ENCODE results near the gene OR5D14.

Gene OR5D14

GRCh38 chr11:55795256-55795655, at the start of gene OR5D14:
Gene OR5D14 (plus strand): TSS chr11:55795556. CDS start chr11:55795556, 0 bp downstream.
- DNase-seq (ENCODE audit: low read depth in 2 of 2, low spot score in 1 of 2) = no peak

- no peak for DNase-seq (ENCODE audit: low read depth in 2 of 2, low spot score in 1 of 2)
These were observed 22.2 kb upstream of the OR5D14 start, which contains the start of gene OR5D13 for GRCh38 chr11:55773138-55773537. Gene OR5D13 (plus strand): TSS chr11:55773438. CDS start chr11:55773438, 0 bp downstream.

DNA sequence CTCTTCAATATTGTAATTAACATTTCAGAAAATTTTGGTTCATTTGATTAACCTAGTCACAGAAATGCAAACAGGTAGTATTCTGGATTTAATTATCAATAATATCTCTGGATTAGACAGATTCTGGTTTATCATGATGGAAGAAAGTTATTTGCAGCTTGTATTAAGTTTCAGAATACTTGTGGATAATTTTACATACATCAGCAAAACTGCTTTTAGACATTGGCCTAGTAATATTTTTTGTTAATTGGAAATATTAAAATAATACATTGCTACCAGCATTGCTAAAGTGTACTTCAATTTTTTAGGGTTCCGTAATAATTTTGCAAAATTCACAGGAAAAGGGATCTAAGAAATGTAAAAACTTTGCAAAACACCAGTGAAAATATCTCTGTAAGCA, 3.8 kb upstream of the OR5D14 start:
- DNase-seq (ENCODE audit: low read depth in 2 of 2, low spot score in 1 of 2) = no peak

- DNase-seq (ENCODE audit: low read depth in 2 of 2, low spot score in 1 of 2) = no peak
These were observed 2.0 kb upstream of the OR5D14 start for GRCh38 chr11:55793321-55793720.

GRCh38 chr11:55806248-55806647, 10.9 kb downstream of the OR5D14 start:
- DNase-seq (ENCODE audit: low read depth in 2 of 2, low spot score in 1 of 2) = no peak

- no peak for DNase-seq (ENCODE audit: low read depth in 2 of 2, low spot score in 1 of 2)
These were observed 15.7 kb downstream of the OR5D14 start, which contains the start of gene OR5L1 for GRCh38 chr11:55811067-55811466. Gene OR5L1 (plus strand): TSS chr11:55811367. CDS start chr11:55811467, 100 bp downstream.

DNA sequence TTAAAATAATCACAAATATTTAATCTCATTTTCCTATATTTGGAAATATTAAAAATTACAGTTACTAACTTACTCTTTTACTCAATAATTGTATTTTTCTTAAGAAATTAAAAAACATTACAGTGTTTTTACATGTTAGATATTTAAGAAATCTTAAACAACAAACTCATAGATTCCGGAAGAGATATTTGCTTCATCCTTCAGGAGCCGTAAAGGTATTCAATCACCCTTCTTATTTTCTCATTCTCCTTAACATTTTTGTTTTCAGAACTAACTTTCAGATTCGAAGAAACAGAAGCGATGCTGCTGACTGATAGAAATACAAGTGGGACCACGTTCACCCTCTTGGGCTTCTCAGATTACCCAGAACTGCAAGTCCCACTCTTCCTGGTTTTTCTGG, 24.0 kb downstream of the OR5D14 start, which contains the start of gene OR5D18:
OR5D18 (plus strand) TSS at position 301 of the 400 bp plus-strand sequence; CDS start at position 301, 0 bp downstream.
- DNase-seq (ENCODE audit: low read depth in 2 of 2, low spot score in 1 of 2) = no peak

DNA sequence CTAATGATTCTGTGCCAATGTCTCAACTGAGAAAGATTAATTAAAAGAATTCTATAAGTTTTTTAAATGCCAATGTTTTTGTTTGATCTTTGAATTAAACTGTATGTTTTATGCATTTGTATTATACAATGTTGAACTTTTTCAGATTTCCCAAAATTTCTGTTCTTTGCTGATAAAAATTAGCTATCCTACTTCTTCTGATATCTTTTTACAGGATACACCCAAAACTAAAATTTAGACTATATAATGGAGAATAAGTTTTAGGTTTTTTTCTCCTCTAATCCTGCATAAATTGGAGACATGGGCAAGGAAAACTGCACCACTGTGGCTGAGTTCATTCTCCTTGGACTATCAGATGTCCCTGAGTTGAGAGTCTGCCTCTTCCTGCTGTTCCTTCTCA, 31.6 kb downstream of the OR5D14 start, which contains the start of gene OR5L2:
OR5L2 (plus strand) TSS at position 301 of the 400 bp plus-strand sequence; CDS start at position 301, 0 bp downstream.
- DNase-seq (ENCODE audit: low read depth in 2 of 2, low spot score in 1 of 2) = no peak

DNA sequence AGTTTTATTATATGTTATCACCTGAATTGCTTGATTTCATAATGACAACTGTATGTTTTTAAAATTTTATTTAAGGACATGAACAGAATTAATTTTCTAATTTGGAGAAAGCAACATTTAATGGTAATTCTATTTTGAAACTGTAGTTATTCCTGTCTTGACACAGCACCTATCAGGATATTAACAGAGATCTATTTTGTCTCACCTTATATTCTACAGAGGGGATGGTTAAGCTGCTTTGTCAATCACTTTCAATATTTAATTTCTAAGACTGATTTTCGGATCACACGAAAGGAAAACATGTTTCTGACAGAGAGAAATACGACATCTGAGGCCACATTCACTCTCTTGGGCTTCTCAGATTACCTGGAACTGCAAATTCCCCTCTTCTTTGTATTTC, 43.1 kb downstream of the OR5D14 start, which contains the start of gene OR5D16:
OR5D16 (plus strand) TSS at position 301 of the 400 bp plus-strand sequence; CDS start at position 301, 0 bp downstream.
- DNase-seq (ENCODE audit: low read depth in 2 of 2, low spot score in 1 of 2) = no peak
